ENCODE results near the gene RIT2. TPM values are rescaled to one million over a fixed set of nuclear protein-coding genes. Genes with fewer than 3 reads are reported as not detected.

RIT2 gene
- total and polyA plus RNA-seq, 9 donors = not detected

DNA sequence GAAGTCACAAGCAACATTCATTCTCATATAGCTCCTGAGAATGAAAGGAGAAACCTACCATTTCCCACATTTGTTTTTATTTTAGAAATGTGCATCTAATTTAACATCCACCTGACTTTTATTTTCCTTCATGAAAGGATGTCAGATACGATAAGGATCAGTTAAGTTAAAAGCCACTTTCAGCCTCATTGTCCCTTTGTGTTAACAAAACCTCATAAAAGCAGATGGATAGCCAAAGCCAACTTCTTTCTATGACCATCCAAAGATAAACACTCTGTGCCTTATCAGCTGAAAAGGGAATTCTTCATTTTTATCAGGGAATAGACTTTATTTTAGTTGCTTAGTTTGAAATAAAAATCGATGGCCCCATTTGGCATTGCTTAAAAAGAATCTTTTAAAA lies 25.7 kb upstream of the RIT2 start:
- Histone ChIP-seq H3K27me3 (no peaks in the 10 kb centered on the region), H3K4me1 (ENCODE audit: insufficient read depth) (no peaks in the 10 kb centered on the region), H3K27ac (no peak overlapping the region), H3K36me3 (no peaks in the 10 kb centered on the region), H3K4me3 (no peak overlapping the region), H3K9me3 (no peaks in the 10 kb centered on the region)
- intact Hi-C loops (cut with DNase I) = no loop called here
- no peak for DNase-seq
- TF ChIP-seq, protein P1, sequence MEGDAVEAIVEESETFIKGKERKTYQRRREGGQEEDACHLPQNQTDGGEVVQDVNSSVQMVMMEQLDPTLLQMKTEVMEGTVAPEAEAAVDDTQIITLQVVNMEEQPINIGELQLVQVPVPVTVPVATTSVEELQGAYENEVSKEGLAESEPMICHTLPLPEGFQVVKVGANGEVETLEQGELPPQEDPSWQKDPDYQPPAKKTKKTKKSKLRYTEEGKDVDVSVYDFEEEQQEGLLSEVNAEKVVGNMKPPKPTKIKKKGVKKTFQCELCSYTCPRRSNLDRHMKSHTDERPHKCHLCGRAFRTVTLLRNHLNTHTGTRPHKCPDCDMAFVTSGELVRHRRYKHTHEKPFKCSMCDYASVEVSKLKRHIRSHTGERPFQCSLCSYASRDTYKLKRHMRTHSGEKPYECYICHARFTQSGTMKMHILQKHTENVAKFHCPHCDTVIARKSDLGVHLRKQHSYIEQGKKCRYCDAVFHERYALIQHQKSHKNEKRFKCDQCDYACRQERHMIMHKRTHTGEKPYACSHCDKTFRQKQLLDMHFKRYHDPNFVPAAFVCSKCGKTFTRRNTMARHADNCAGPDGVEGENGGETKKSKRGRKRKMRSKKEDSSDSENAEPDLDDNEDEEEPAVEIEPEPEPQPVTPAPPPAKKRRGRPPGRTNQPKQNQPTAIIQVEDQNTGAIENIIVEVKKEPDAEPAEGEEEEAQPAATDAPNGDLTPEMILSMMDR (IDR thresholded peaks at IDR 0.05) = no peak
- TF ChIP-seq POLR2A (IDR thresholded peaks at IDR 0.05) (no peak), EP300 (IDR thresholded peaks at IDR 0.05) (no peak)
- 14 to 23% (median 17%) methylated on average over 2 of the region's 2 CpGs for WGBS, 3 donors

DNA sequence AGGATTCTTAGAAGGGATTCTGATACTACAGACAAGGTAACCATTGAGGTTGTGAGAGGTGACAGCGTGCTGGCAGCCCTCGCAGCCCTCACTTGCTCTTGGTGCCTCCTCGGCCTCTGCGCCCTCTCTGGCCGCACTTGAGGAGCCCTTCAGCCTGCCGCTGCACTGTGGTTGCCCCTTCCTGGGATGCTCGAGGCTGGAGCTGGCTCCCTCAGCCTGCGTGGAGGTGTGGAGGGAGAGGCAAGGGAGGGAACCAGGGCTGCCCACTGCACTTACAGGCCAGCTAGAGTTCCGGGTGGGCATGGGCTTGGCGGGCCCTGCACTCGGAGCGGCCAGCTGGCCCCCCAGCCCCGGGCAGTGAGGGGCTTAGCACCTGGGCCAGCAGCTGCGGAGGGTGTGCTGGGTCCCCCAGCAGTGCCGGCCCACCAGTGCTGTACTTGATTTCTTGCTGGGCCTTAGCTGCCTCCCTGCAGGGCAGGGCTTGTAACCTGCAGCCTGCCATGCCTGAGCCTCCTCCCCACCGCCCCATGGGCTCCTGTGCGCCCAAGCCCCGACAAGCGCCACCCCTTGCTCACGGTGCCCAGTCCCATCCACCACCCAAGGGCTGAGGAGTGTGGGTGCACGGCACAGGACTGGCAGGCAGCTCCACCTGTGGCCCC lies 23.9 kb upstream of the RIT2 start:
- H3K4me1 ChIP-seq (ENCODE audit: insufficient read depth) = no peaks in the 10 kb centered on the region
- intact Hi-C loops (cut with DNase I) = loop anchor here in 1 of 4 donors (1.0 kb wide), 1 partner anchor 8 kb away; no protein-coding TSS in a partner anchor
- H3K9me3 ChIP-seq = no peaks in the 10 kb centered on the region

DNA sequence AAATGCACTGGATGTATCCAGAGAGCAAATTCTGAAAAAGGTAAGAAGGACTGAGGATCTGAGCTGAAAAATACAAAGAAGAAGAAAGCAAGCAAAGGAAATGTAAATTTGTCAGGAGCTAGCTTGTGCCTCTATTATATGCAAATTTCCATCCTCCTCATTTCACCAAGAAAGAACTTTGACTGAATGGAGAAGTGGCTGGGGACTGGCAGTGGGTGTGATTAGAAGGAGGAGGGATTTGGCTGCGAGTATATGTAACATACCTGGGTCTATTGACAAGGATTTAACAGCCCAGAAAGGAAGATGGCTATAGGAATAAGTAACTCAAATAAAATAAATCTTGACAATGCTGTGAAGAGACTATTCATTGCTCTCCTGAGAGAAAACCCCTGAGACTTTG lies 19.4 kb upstream of the RIT2 start:
- intact Hi-C loops (cut with DNase I) = no loop called here

More for the DNA sequence above, 23.9 kb upstream of the RIT2 start:
- no peak overlapping the region for H3K4me3 ChIP-seq
- DNase-seq = no peak
- 81 to 97% (median 86%) methylated on average over 15 to 21 of the region's 21 CpGs for WGBS, 3 donors
- H3K27me3 ChIP-seq = no peaks in the 10 kb centered on the region
- H3K36me3 ChIP-seq = no peaks in the 10 kb centered on the region
- TF ChIP-seq, protein P1 (IDR thresholded peaks at IDR 0.05) = no peak
- TF ChIP-seq EP300 (IDR thresholded peaks at IDR 0.05) = no peak
- no peak overlapping the region for H3K27ac ChIP-seq

DNA sequence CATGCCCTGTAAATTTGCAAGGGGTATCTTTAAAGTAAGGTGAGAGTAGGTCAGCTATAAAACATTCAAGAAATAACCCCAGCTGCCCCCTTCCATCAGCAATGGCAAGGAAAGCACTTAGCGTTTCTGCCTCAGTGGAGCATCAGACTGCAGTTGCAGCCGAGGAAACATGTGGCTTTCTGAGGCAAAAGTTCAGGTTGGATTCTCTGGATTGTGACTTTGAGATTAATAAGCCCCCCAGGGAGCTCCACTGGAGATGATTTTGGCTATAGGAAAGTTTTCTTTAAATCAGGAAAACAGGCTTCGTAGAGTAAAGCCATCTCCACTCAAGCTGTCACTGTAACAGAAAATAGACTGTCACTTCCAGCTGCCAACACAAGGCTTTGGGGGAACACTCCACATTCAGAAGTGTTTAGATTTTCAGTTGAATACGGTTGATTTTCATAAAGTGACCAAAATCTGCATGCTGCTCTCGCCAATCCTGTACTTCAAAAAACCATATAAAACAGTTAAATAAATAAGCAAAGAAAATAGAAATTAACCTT lies 15.3 kb upstream of the RIT2 start:
- TF ChIP-seq EP300 (IDR thresholded peaks at IDR 0.05) (no peak), POLR2A (IDR thresholded peaks at IDR 0.05) (no peak)
- TF ChIP-seq, protein P1 (IDR thresholded peaks at IDR 0.05) = no peak
- Histone ChIP-seq H3K27ac (no peak overlapping the region), H3K4me1 (ENCODE audit: insufficient read depth) (no peaks in the 10 kb centered on the region), H3K9me3 (no peaks in the 10 kb centered on the region), H3K4me3 (no peak overlapping the region), H3K36me3 (no peaks in the 10 kb centered on the region), H3K27me3 (no peaks in the 10 kb centered on the region)
- intact Hi-C loops (cut with DNase I) = loop anchor here in 1 of 4 donors (1.0 kb wide), 1 partner anchor 9 kb away; no protein-coding TSS in a partner anchor
- 31 to 54% (median 40%) methylated on average over 5 of the region's 5 CpGs for WGBS, 3 donors
- DNase-seq = no peak

More for the DNA sequence above, 19.4 kb upstream of the RIT2 start:
- no peaks in the 10 kb centered on the region for H3K9me3 ChIP-seq
- H3K4me3 ChIP-seq = no peak overlapping the region
- H3K36me3 ChIP-seq = no peaks in the 10 kb centered on the region
- H3K27me3 ChIP-seq = no peaks in the 10 kb centered on the region
- TF ChIP-seq, protein P1 (IDR thresholded peaks at IDR 0.05) = no peak
- TF ChIP-seq POLR2A (IDR thresholded peaks at IDR 0.05) (no peak), EP300 (IDR thresholded peaks at IDR 0.05) (no peak)
- no peaks in the 10 kb centered on the region for H3K4me1 ChIP-seq (ENCODE audit: insufficient read depth)
- WGBS, 3 donors = 50 to 80% (median 71%) methylated on average over 1 of the region's 1 CpG
- no peak overlapping the region for H3K27ac ChIP-seq
- no peak for DNase-seq

All from ovary (tissue), 9 donors.